PC-3 (cell line): ENCODE data around the gene PVR. TPM values are rescaled to one million over a fixed set of nuclear protein-coding genes. Genes with fewer than 3 reads are reported as not detected.
"Not testable (repeated sequence)": the region's sequence is repeated elsewhere in the genome, so short reads cannot be mapped to it uniquely, and the experiment has no call there.

Source experiments
- ATAC-seq: fragments of 200-7000 bp; cut with Tn5 transposase; 2 replicates; pipeline ENCODE4 v1.9.1; 2020; ENCODE audit warnings: mild to moderate bottlenecking, moderate library complexity
- BruUV-seq: library from RNA; stranded (reverse); fragments of 400-500 nt; replicated peaks from 2 replicates; lab custom pipeline; 2021; lab: Mats Ljungman, UMichigan
- CTCF ChIA-PET: fragments of 300-600 bp; sonication (Branson Sonifier 250); formaldehyde crosslinking; loops from one replicate; lab custom pipeline; 2022; ENCODE audit warnings: antibody characterized with exemption; lab: Charles Lee
- POLR2A ChIA-PET: fragments of 300-600 bp; sonication (Branson Sonifier 250); formaldehyde crosslinking; loops from one replicate; lab custom pipeline; 2022; ENCODE audit warnings: antibody characterized with exemption; ENCODE audit not compliant: unreplicated experiment; lab: Charles Lee
- DNase-seq: peaks from one replicate; pipeline ENCODE4 v3.0.0-alpha.2; 2015
- H2AFZ ChIP-seq: fragments of 300-600 bp; sonication (generic); 2 replicates; pipeline ENCODE4 v1.6.0; 2016; ENCODE audit warnings: antibody characterized with exemption, low read length
- H3F3A ChIP-seq: fragments of 300-600 bp; sonication (generic); one replicate; pipeline ENCODE4 v1.6.0; 2017; ENCODE audit warnings: antibody characterized with exemption, low read length, control low read depth, mild to moderate bottlenecking; ENCODE audit not compliant: unreplicated experiment
- H3K27ac ChIP-seq: fragments of 300-600 bp; sonication (generic); 2 replicates; pipeline ENCODE4 v1.5.1; 2016; ENCODE audit warnings: mild to moderate bottlenecking, low read length
- H3K27me3 ChIP-seq: fragments of 300-600 bp; sonication (generic); 2 replicates; pipeline ENCODE4 v1.6.1; 2016; ENCODE audit warnings: low read length, mixed read lengths
- H3K36me3 ChIP-seq: fragments of 300-600 bp; sonication (generic); 2 replicates; pipeline ENCODE4 v1.6.1; 2016; ENCODE audit warnings: low read depth, mixed run types, low read length, mixed read lengths
- H3K4me1 ChIP-seq: fragments of 300-600 bp; sonication (generic); 2 replicates; pipeline ENCODE4 v1.5.1; 2016; ENCODE audit warnings: low read length; ENCODE audit not compliant: insufficient read depth
- H3K4me2 ChIP-seq: fragments of 300-600 bp; sonication (generic); 2 replicates; pipeline ENCODE4 v1.6.0; 2016; ENCODE audit warnings: low read length
- H3K4me3 ChIP-seq: fragments of 300-600 bp; sonication (generic); 2 replicates; pipeline ENCODE4 v1.5.1; 2016; ENCODE audit warnings: mild to moderate bottlenecking, low read length, mixed read lengths
- H3K79me2 ChIP-seq: fragments of 300-600 bp; sonication (generic); 2 replicates; pipeline ENCODE4 v1.6.1; 2017; ENCODE audit warnings: low read length, mixed read lengths
- H3K9ac ChIP-seq: fragments of 300-600 bp; sonication (generic); 2 replicates; pipeline ENCODE4 v1.6.0; 2016; ENCODE audit warnings: mild to moderate bottlenecking, low read length
- H3K9me2 ChIP-seq: fragments of 300-600 bp; sonication (generic); replicated peaks from 2 replicates; pipeline ENCODE4 v1.6.1; 2016; ENCODE audit warnings: mixed run types, low read length, mixed read lengths
- H3K9me3 ChIP-seq: fragments of 300-600 bp; sonication (generic); 2 replicates; pipeline ENCODE4 v1.6.1; 2016; ENCODE audit warnings: low read length, mixed read lengths
- H4K20me1 ChIP-seq: fragments of 300-600 bp; sonication (generic); 2 replicates; pipeline ENCODE4 v1.6.1; 2016; ENCODE audit warnings: low read length, mixed read lengths
- EZH2 ChIP-seq: fragments of 300-600 bp; sonication (generic); IDR thresholded peaks from one replicate; pipeline ENCODE4 v1.6.1; 2017; ENCODE audit warnings: antibody characterized with exemption, mild to moderate bottlenecking, low read length; ENCODE audit not compliant: unreplicated experiment
- EZH2phosphoT487 ChIP-seq: fragments of 300-600 bp; sonication (generic); IDR thresholded peaks from 2 replicates; pipeline ENCODE4 v1.6.1; 2018; ENCODE audit warnings: mild to moderate bottlenecking, antibody characterized with exemption, low read length, borderline replicate concordance
- intact Hi-C: fragments of 100-400 bp; cut with micrococcal nuclease; formaldehyde crosslinking; loops from 2 replicates; pipeline ENCODE4 v1.9.0; 2023
- total RNA-seq: library from RNA; depleted of rRNA; stranded (reverse); fragments of >200 nt; gene quantifications from 2 replicates; pipeline ENCODE4 v1.2.3, GENCODE V29; 2014
- TF ChIP-seq, protein P1 (sequence below): fragments of 300-600 bp; sonication (generic); conservative IDR thresholded peaks from 2 replicates; pipeline ENCODE4 v1.5.1; 2017; ENCODE audit warnings: antibody characterized with exemption, low read depth, mild to moderate bottlenecking, low read length

The PVR gene
- total RNA-seq, 1 experiment from 2014 or later: 75.3 TPM

DNA sequence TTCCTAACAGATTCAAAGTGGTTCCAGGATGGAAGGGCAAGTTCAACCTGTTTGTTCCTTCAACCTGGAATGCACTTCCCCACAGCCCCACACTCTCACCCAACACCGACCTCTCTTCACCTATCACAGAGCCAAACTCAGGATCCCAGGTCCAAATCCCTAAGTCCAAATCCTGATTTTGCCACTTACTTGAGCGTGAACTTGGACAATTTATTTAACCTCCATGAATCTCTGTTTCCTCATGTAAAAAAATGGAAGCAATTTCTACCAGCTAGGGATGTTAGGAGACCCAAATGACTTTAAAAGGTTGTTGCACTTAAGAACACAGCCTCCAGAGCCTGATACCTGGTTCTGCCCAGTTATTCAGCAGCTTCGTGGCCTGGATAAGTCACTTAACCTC lies 35.8 kb upstream of the PVR start:
- Histone ChIP-seq H3K4me2 (peak overlapping the region; percentile 29; the same call in 1 of the 2 replicates), H2AFZ (no peak overlapping the region), H3K79me2 (no peaks in the 10 kb centered on the region), H3K9me2 (no peaks in the 10 kb centered on the region), H3K27ac (peak overlapping the region; percentile 16; the same call in 1 of the 2 replicates), H3K27me3 (no peaks in the 10 kb centered on the region), H4K20me1 (no peaks in the 10 kb centered on the region), H3K4me1 (peaks cover 31% of the 10 kb centered on the region), H3K4me3 (no peak overlapping the region), H3F3A (no peaks in the 10 kb centered on the region), H3K36me3 (no peaks in the 10 kb centered on the region), H3K9me3 (no peaks in the 10 kb centered on the region), H3K9ac (no peak overlapping the region)
- CTCF ChIA-PET: no interaction called here
- TF ChIP-seq EZH2phosphoT487 (no peak), EZH2 (no peak)
- TF ChIP-seq, protein P1, sequence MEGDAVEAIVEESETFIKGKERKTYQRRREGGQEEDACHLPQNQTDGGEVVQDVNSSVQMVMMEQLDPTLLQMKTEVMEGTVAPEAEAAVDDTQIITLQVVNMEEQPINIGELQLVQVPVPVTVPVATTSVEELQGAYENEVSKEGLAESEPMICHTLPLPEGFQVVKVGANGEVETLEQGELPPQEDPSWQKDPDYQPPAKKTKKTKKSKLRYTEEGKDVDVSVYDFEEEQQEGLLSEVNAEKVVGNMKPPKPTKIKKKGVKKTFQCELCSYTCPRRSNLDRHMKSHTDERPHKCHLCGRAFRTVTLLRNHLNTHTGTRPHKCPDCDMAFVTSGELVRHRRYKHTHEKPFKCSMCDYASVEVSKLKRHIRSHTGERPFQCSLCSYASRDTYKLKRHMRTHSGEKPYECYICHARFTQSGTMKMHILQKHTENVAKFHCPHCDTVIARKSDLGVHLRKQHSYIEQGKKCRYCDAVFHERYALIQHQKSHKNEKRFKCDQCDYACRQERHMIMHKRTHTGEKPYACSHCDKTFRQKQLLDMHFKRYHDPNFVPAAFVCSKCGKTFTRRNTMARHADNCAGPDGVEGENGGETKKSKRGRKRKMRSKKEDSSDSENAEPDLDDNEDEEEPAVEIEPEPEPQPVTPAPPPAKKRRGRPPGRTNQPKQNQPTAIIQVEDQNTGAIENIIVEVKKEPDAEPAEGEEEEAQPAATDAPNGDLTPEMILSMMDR: no peak
- intact Hi-C loops: no loop called here
- BruUV-seq: no TSS peak
- DNase-seq (no peak), ATAC-seq (no peak)
- POLR2A ChIA-PET: no interaction called here

DNA sequence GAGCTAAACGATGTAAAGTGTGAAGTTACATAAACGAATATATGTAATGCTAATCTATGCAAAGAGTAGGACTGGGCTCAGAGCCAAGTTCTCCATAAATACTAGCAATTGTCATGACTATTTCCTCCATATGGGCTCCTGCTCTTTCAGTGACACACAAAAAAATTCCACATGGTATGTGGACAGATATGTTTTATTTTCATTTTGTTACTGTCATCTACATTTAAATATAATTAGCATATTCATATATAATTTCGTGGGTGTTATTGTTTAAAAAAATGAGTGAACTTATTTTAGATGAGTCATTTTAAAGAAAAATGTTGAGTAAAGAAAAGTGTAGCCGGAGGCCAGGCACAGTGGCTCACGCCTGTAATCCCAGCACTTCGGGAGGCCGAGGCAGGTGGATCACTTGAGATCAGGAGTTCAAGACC lies 35.3 kb upstream of the PVR start:
- Histone ChIP-seq H3K9me2 (no peaks in the 10 kb centered on the region), H3K79me2 (no peaks in the 10 kb centered on the region), H3K9me3 (no peaks in the 10 kb centered on the region), H4K20me1 (no peaks in the 10 kb centered on the region), H3F3A (no peaks in the 10 kb centered on the region), H3K27ac (no peak overlapping the region), H3K27me3 (no peaks in the 10 kb centered on the region), H3K4me3 (no peak overlapping the region), H2AFZ (no peak overlapping the region), H3K4me2 (0 out of 2 replicates have a peak overlapping the region, but pooled peaks have one; percentile 29), H3K4me1 (peaks cover 26% of the 10 kb centered on the region), H3K9ac (no peak overlapping the region), H3K36me3 (no peaks in the 10 kb centered on the region)
- no TSS peak for BruUV-seq
- intact Hi-C loops: no loop called here
- ChIA-PET CTCF (no interaction called here), POLR2A (no interaction called here)
- TF ChIP-seq EZH2phosphoT487: no peak
- DNase-seq (peak; percentile 54), ATAC-seq (no peak; the same call in 1 of the 2 replicates)

DNA sequence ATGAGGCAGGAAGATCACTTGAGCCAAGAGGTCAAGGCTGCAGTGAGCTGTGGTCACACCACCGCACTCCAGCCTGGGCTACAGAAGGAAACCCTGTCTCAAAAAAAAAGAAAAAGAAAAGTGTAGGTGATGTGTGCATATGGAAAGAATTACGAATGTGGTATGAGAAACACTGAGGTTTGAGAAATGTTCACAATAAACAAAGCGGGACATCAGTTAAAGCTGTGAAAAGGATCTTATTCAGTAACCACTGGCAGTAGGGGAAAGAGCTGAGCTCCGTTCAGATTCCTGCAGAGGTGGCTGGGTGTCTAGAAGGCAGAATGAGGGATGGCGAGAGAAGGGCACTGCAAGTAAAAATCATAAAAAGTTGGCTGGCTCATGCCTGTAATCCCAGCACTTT lies 34.5 kb upstream of the PVR start:
- Histone ChIP-seq H3K79me2 (no peaks in the 10 kb centered on the region), H3K9me2 (no peaks in the 10 kb centered on the region), H3F3A (no peaks in the 10 kb centered on the region), H3K4me3 (no peak overlapping the region), H3K9me3 (no peaks in the 10 kb centered on the region), H3K36me3 (no peaks in the 10 kb centered on the region), H4K20me1 (no peaks in the 10 kb centered on the region), H3K9ac (no peak overlapping the region), H3K4me2 (no peak overlapping the region), H2AFZ (no peak overlapping the region), H3K27me3 (no peaks in the 10 kb centered on the region), H3K27ac (no peak overlapping the region), H3K4me1 (peaks cover 19% of the 10 kb centered on the region)
- ATAC-seq: no peak
- CTCF ChIA-PET: no interaction called here
- POLR2A ChIA-PET: no interaction called here
- BruUV-seq: no TSS peak
- no peak for DNase-seq
- no peak for TF ChIP-seq EZH2
- intact Hi-C loops: no loop called here

DNA sequence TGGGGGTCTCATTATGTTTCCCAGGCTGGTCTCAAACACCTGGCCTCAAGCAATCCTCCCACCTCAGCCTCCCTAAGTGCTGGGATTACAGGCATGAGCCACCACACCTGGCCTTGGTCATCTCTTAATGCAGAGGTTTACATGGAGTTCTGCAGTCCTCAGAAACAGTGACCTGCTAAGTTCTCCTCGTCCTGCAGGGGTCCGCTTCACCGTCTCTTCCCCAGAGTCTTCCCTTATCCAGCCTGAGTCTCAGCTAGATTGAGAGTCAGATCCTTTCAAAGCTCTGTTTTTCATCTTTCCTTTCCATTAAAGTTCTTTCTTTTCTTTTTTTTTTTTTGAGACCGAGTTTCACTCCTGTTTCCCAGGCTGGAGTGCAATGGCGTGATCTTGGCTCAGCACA lies 33.2 kb upstream of the PVR start:
- H3K27me3 ChIP-seq, H3K4me2 ChIP-seq, H3F3A ChIP-seq, H3K9ac ChIP-seq, H3K9me2 ChIP-seq, DNase-seq, BruUV-seq, H3K4me3 ChIP-seq, ATAC-seq, H2AFZ ChIP-seq, H3K27ac ChIP-seq, H3K9me3 ChIP-seq, intact Hi-C loops, H3K79me2 ChIP-seq, H3K36me3 ChIP-seq, H4K20me1 ChIP-seq: not testable (repeated sequence)
- ChIA-PET POLR2A (interaction anchor here (0.6 kb wide), 1 partner anchor 52 kb away, joined by 6 read pairs; no protein-coding TSS in a partner anchor), CTCF (interaction anchor here (0.6 kb wide), 2 partner anchors 30 to 106 kb away, joined by 3 to 4 read pairs; no protein-coding TSS in a partner anchor)
- peaks cover 19% of the 10 kb centered on the region for H3K4me1 ChIP-seq
